HCT116 (cell line): ENCODE results near the gene CERS6. TPM values are rescaled to one million over a fixed set of nuclear protein-coding genes. Genes with fewer than 3 reads are reported as not detected.
A peak's percentile ranks its signal among the peaks of the same experiment; 100 is the strongest.

Experiments used
- ATAC-seq: fragments of 200-7000 bp; cut with Tn5 transposase; 2 replicates; pipeline ENCODE4 v1.9.1; 2020; ENCODE audit warnings: mild to moderate bottlenecking, moderate library complexity
- BruUV-seq: library from RNA; stranded (reverse); fragments of 400-500 nt; replicated peaks from 2 replicates; lab custom pipeline; 2021; lab: Mats Ljungman, UMichigan
- CTCF ChIA-PET: fragments of 300-600 bp; sonication (Branson Sonifier 250); formaldehyde crosslinking; loops from one replicate; lab custom pipeline; 2021; ENCODE audit warnings: antibody characterized with exemption; lab: Charles Lee
- POLR2A ChIA-PET: fragments of 300-600, 350-600 bp; sonication (Branson Sonifier 250); formaldehyde crosslinking; loops from one replicate; lab custom pipeline; 2021; ENCODE audit warnings: antibody characterized with exemption; lab: Charles Lee
- RAD21 ChIA-PET, 2 experiments: fragments of 300-600 bp; sonication (Branson Sonifier 250); formaldehyde crosslinking; loops; one replicate each; lab custom pipeline; 2023; ENCODE audit warnings: low total read pairs in 2 of 2; ENCODE audit not compliant: uncharacterized antibody in 2 of 2, unreplicated experiment in 2 of 2, low non-redundant PET in 1 of 2; lab: Charles Lee
- DNase-seq: peaks from one replicate; pipeline ENCODE4 v3.0.0-alpha.2; 2010; ENCODE audit warnings: low read depth, low spot score
- H2AFZ ChIP-seq: fragments of 200-600 bp; shearing (Covaris generic), sonication (generic); 2 replicates; pipeline ENCODE4 v1.6.1; 2017; ENCODE audit warnings: low read depth, mixed run types, mixed read lengths, antibody characterized with exemption, low read length; ENCODE audit not compliant: poor library complexity, severe bottlenecking
- H3K27ac ChIP-seq: 2 replicates; pipeline ENCODE4 v1.5.1; 2012; ENCODE audit warnings: low read depth, low read length
- H3K27me3 ChIP-seq: fragments of 200-600 bp; sonication (generic); 2 replicates; pipeline ENCODE4 v1.6.1; 2016; ENCODE audit warnings: mixed run types, low read length, mixed read lengths; ENCODE audit not compliant: insufficient read depth
- H3K36me3 ChIP-seq, 2 experiments: fragments of 200-500 bp in 1 of 2; fragments of 200-600 bp in 1 of 2; sonication (Bioruptor generic) in 1 of 2; sonication (generic) in 1 of 2; 2 replicates each; pipeline versions ENCODE4 v1.5.1 to v1.6.1; 2014 to 2016; ENCODE audit warnings: low read length in 2 of 2, inconsistent platforms in 1 of 2, mixed read lengths in 1 of 2, mixed run types in 1 of 2; ENCODE audit not compliant: insufficient read depth in 2 of 2, control insufficient read depth in 1 of 2
- H3K4me1 ChIP-seq, 2 experiments: fragments of 200-600 bp in 1 of 2; sonication (generic) in 1 of 2; 2 replicates each; pipeline versions ENCODE4 v1.5.1 to v1.6.1; 2012 to 2017; ENCODE audit warnings: low read length in 2 of 2, inconsistent platforms in 1 of 2, mild to moderate bottlenecking in 1 of 2, mixed read lengths in 1 of 2, mixed run types in 1 of 2, moderate library complexity in 1 of 2; ENCODE audit not compliant: insufficient read depth in 2 of 2, control insufficient read depth in 1 of 2
- H3K4me2 ChIP-seq: fragments of 200-600 bp; sonication (generic); 2 replicates; pipeline ENCODE4 v1.6.1; 2017; ENCODE audit warnings: mixed run types, low read length, mixed read lengths
- H3K4me3 ChIP-seq, 2 experiments: fragments of 200-600 bp in 1 of 2; sonication (generic) in 1 of 2; replicated peaks in 1 of 2; 2 replicates each; pipeline ENCODE4 v1.5.1; 2011 to 2016; ENCODE audit warnings: low read length in 2 of 2, control low read depth in 1 of 2, low read depth in 1 of 2, mild to moderate bottlenecking in 1 of 2, mixed read lengths in 1 of 2, mixed run types in 1 of 2
- H3K79me2 ChIP-seq: fragments of 200-600 bp; sonication (generic); 2 replicates; pipeline ENCODE4 v1.6.1; 2017; ENCODE audit warnings: mild to moderate bottlenecking, mixed run types, low read length, moderate library complexity, mixed read lengths; ENCODE audit not compliant: insufficient read depth
- H3K9ac ChIP-seq: fragments of 200-600 bp; sonication (generic); 2 replicates; pipeline ENCODE4 v1.6.1; 2016; ENCODE audit warnings: low read length, mixed read lengths
- H3K9me2 ChIP-seq: fragments of 200-600 bp; sonication (generic), shearing (Covaris generic); 2 replicates; pipeline ENCODE4 v1.6.1; 2017; ENCODE audit warnings: mixed run types, mild to moderate bottlenecking, moderate library complexity; ENCODE audit not compliant: insufficient read depth
- H3K9me3 ChIP-seq, 2 experiments: fragments of 200-500 bp in 1 of 2; fragments of 200-600 bp in 1 of 2; sonication (Bioruptor generic) in 1 of 2; sonication (generic) in 1 of 2; 2 replicates each; pipeline ENCODE4 v1.6.1; 2014 to 2017; ENCODE audit warnings: low read length in 2 of 2, mixed read lengths in 2 of 2, inconsistent platforms in 1 of 2, low read depth in 1 of 2, mild to moderate bottlenecking in 1 of 2, mixed run types in 1 of 2, moderate library complexity in 1 of 2; ENCODE audit not compliant: control insufficient read depth in 1 of 2, insufficient read depth in 1 of 2
- H4K20me1 ChIP-seq: fragments of 200-600 bp; sonication (generic), shearing (Covaris generic); 2 replicates; pipeline ENCODE4 v1.6.1; 2017; ENCODE audit warnings: mixed run types, mild to moderate bottlenecking, moderate library complexity; ENCODE audit not compliant: insufficient read depth
- CEBPB ChIP-seq: IDR thresholded peaks from 2 replicates; pipeline ENCODE4 v1.6.1; 2012; ENCODE audit warnings: low read depth
- CTCF ChIP-seq, 3 experiments: fragments of 200-600 bp in 1 of 3; sonication (generic) in 1 of 3; IDR thresholded peaks in 2 of 3; conservative IDR thresholded peaks in 1 of 3; 2 replicates each; pipeline ENCODE4 v1.5.1; 2012 to 2017; ENCODE audit warnings: low read depth in 2 of 3, low read length in 2 of 3, antibody characterized with exemption in 1 of 3, borderline replicate concordance in 1 of 3, control low read depth in 1 of 3, mild to moderate bottlenecking in 1 of 3, mixed read lengths in 1 of 3, mixed run types in 1 of 3, moderate library complexity in 1 of 3; ENCODE audit not compliant: insufficient read depth in 1 of 3
- ELF1 ChIP-seq: IDR thresholded peaks from 2 replicates; pipeline ENCODE4 v1.6.1; 2012; ENCODE audit warnings: low read depth, borderline replicate concordance
- EZH2 ChIP-seq: fragments of 200-600 bp; sonication (generic); IDR thresholded peaks from 2 replicates; pipeline ENCODE4 v1.6.1; 2017; ENCODE audit warnings: antibody characterized with exemption, mixed run types
- EZH2phosphoT487 ChIP-seq: fragments of 200-600 bp; IDR thresholded peaks from 2 replicates; pipeline ENCODE4 v1.6.1; 2018; ENCODE audit warnings: antibody characterized with exemption, borderline replicate concordance
- FOSL1 ChIP-seq: IDR thresholded peaks from 2 replicates; pipeline ENCODE4 v1.6.1; 2012; ENCODE audit warnings: low read depth
- REST ChIP-seq: IDR thresholded peaks from 2 replicates; pipeline ENCODE4 v1.6.1; 2012; ENCODE audit warnings: low read depth
- SP1 ChIP-seq: IDR thresholded peaks from 2 replicates; pipeline ENCODE4 v1.6.1; 2012; ENCODE audit warnings: low read depth
- ZNF274 ChIP-seq: fragments of 200-500 bp; sonication (Bioruptor generic); IDR thresholded peaks from 2 replicates; pipeline ENCODE4 v1.6.1; 2014; ENCODE audit warnings: mild to moderate bottlenecking, low read depth, low read length, inconsistent platforms
- intact Hi-C: fragments of 100-400 bp; cut with micrococcal nuclease; formaldehyde crosslinking; loops from 2 replicates; pipeline ENCODE4 v1.10.0; 2022
- total RNA-seq: library from RNA; stranded (reverse); gene quantifications from one replicate; pipeline ENCODE4 v1.2.1, GENCODE V29; 2021; ENCODE audit not compliant: unreplicated experiment

The CERS6 gene
- total RNA-seq, 1 experiment from 2014 or later, result 37.0 TPM

- CTCF ChIA-PET, result no interaction called here
- Histone ChIP-seq H4K20me1 (no peaks in the 10 kb centered on the region), H3K36me3 (no peaks in the 10 kb centered on the region), H3K4me2 (peak within 1 kb of the TSS; percentile 51), H3K4me3 (peak within 1 kb of the TSS; percentile 15 to 30), H3K9ac (peak within 1 kb of the TSS; percentile 29; the same call in 1 of the 2 replicates), H3K4me1 (peaks cover 5 to 17% of the 10 kb centered on the region in 2 experiments; a peak in 2 of 4 replicates), H2AFZ (no peak within 1 kb of the TSS), H3K27me3 (no peaks in the 10 kb centered on the region), H3K27ac (no peak within 1 kb of the TSS), H3K79me2 (no peaks in the 10 kb centered on the region), H3K9me2 (no peaks in the 10 kb centered on the region), H3K9me3 (no peaks in the 10 kb centered on the region)
- ATAC-seq, result peak; percentile 82
- RAD21 ChIA-PET, result no interaction called here
- BruUV-seq, result TSS peak; percentile 75
- intact Hi-C loops, result no loop called here
- peak; percentile 35 for DNase-seq
- POLR2A ChIA-PET, result no interaction called here
- TF ChIP-seq FOSL1 (no peak), CTCF (IDR thresholded peaks at IDR 0.05 in 2 of 3, conservative IDR thresholded peaks at IDR 0.05 in 1 of 3; ENCODE audit: borderline replicate concordance in 1 of 3, insufficient read depth in 1 of 3, low read depth in 2 of 3, low read length in 2 of 3) (no peak), EZH2phosphoT487 (no peak), ELF1 (peak; percentile 68), ZNF274 (no peak), CEBPB (no peak), SP1 (0 out of 2 replicates have a peak, but pooled peaks have one; percentile 5), EZH2 (no peak), REST (no peak)
Measured at GRCh38 chr2:168801961-168802858, 346.1 kb downstream of the CERS6 start, which contains the start of gene NOSTRIN. Gene NOSTRIN, plus strand, starts transcription at chr2:168802637. Its CDS starts 10 bp downstream, at chr2:168802647.
